SJCRH30 (cell line): ENCODE results near the gene ACP2. TPM values are rescaled to one million over a fixed set of nuclear protein-coding genes. Genes with fewer than 3 reads are reported as not detected.

Experiments
- DNase-seq, 2 experiments: peaks; one replicate each; pipeline ENCODE4 v3.0.0-alpha.2; 2015 to 2020
- H3K27ac ChIP-seq: fragments of 250-450 bp; sonication (Bioruptor Pico); 2 replicates; pipeline ENCODE4 v1.5.1; 2020; ENCODE audit warnings: mild to moderate bottlenecking, moderate library complexity
- H3K27me3 ChIP-seq: fragments of 250-450 bp; sonication (Bioruptor Pico); 2 replicates; pipeline ENCODE4 v1.5.1; 2020; ENCODE audit warnings: mild to moderate bottlenecking, moderate library complexity
- H3K36me3 ChIP-seq: fragments of 250-450 bp; sonication (Bioruptor Pico); 2 replicates; pipeline ENCODE4 v1.5.1; 2020; ENCODE audit warnings: mild to moderate bottlenecking, moderate library complexity
- H3K4me1 ChIP-seq: fragments of 250-450 bp; sonication (Bioruptor Pico); 2 replicates; pipeline ENCODE4 v1.5.1; 2020; ENCODE audit warnings: mild to moderate bottlenecking, moderate library complexity
- H3K4me3 ChIP-seq: fragments of 250-450 bp; sonication (Bioruptor Pico); 2 replicates; pipeline ENCODE4 v1.5.1; 2020; ENCODE audit warnings: mild to moderate bottlenecking, moderate library complexity
- H3K9me3 ChIP-seq: fragments of 250-450 bp; sonication (Bioruptor Pico); replicated peaks from 2 replicates; pipeline ENCODE4 v1.5.1; 2020; ENCODE audit warnings: mild to moderate bottlenecking, moderate library complexity
- total RNA-seq: library from RNA; depleted of rRNA; stranded (reverse); fragments of >200 nt; shearing (Covaris generic); gene quantifications from 2 replicates; pipeline ENCODE4 v1.2.3, GENCODE V29; 2014

The ACP2 gene
- total RNA-seq, 1 experiment from 2014 or later, result 29.6 TPM

DNA sequence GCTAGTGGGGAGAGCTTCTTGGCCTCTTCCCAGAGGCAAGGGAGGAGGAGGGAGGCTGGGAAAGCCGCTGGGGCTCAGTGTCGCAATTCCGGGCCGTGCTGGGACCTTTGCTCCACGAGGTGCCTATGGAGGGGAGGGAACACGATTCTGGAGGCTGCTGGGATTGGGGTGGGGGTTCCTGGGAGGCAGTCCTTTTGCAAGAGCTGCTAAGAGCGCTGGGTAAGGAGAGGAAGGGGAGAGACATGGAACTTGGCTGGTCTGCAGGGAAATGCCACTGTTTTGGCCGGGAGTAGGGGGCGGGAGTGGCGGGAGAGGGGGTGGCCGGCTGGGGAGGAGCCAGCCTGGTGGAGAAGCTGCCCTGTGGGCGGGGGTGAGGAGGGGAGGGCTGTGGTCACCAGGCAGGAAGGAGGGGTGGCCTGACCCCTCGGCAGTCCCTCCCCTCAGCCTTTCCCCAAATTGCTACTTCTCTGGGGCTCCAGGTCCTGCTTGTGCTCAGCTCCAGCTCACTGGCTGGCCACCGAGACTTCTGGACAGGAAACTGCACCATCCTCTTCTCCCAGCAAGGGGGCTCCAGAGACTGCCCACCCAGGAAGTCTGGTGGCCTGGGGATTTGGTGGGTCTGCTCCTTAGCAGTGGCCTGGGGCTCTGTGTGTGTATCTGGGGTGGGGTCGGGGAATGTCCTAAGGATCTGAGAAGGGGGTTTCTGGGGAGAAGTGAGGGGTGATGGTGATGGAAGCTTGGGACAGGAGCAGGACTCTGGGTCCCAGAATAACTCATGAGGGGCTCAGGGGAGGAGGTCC, 9.1 kb upstream of the ACP2 start, which contains the start of gene NR1H3:
Gene NR1H3, plus strand, starts transcription at position 480 of the 800 bp plus-strand sequence. CDS start 1,221 bp downstream, outside the sequence.
- H3K4me1 ChIP-seq, result peaks cover 21% of the 10 kb centered on the region
- no peaks in the 10 kb centered on the region for H3K9me3 ChIP-seq
- no peaks in the 10 kb centered on the region for H3K27me3 ChIP-seq
- H3K27ac ChIP-seq, result no peak within 1 kb of the TSS; the same call in 1 of the 2 replicates
- H3K4me3 ChIP-seq, result peak within 1 kb of the TSS; percentile 48
- H3K36me3 ChIP-seq, result no peaks in the 10 kb centered on the region
- peak; percentile 81 to 84 for DNase-seq

DNA sequence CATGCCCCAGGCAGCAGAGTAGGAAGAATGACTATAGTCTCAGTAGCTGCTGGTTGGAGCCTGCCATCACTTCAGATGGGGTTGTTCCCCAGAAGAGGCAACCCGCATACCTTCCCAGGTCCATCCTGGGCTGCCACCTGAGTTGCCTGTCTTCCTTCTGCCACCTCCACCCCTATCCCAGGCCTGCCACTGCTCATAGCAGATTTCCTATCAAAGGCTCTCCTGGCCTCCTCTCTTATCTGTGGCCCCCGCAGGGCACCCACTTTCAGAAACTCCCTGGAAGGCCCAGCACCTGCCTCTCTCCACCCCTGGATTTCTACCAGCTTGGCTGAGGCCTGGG, 8.5 kb upstream of the ACP2 start:
- H3K27me3 ChIP-seq, result no peaks in the 10 kb centered on the region
- peak overlapping the region; percentile 48 for H3K4me3 ChIP-seq
- H3K27ac ChIP-seq, result no peak overlapping the region
- no peak for DNase-seq
- no peaks in the 10 kb centered on the region for H3K9me3 ChIP-seq
- no peaks in the 10 kb centered on the region for H3K36me3 ChIP-seq
- H3K4me1 ChIP-seq, result peaks cover 21% of the 10 kb centered on the region

DNA sequence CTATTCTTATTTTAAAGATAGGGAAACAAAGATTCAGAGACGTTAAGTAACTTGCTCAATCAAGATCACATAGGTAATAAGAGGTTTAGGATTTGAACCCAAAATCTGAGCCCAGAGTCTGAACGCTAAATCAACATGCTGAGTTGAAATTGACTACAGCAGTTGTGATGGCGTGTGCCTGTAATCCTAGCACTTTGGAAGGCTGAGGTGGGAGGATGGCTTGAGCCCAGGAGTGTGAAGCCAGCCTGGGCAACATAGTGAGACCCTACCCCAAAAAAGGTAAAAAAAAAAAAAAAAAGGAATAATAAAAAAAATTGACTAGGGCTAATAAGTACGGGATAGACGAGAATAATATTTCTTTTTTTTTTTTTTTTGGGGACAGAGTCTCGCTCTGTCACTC, 7.8 kb upstream of the ACP2 start:
- Histone ChIP-seq H3K4me1 (peaks cover 21% of the 10 kb centered on the region), H3K9me3 (no peaks in the 10 kb centered on the region), H3K4me3 (no peak overlapping the region), H3K27me3 (no peaks in the 10 kb centered on the region), H3K27ac (no peak overlapping the region), H3K36me3 (no peaks in the 10 kb centered on the region)
- no peak for DNase-seq

DNA sequence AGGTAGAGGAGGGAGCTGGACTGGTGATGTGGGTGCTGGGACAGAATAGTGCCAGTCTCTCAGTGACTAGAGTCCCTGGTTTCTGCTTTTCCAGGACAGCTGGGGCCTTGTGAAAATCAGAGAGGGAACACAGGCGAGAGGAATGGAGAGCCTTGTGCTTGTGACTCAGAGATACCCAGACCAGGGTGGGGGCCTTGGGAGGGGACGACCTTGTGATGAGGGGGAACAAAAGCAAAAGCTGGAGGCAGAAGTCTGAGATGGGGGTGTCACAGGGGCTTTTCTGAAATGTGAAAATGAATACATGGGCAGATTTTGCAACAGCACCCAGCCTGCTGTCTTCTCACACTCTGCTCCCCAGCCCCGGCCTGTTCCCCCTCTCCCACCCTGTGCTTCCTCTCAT, 5.8 kb upstream of the ACP2 start:
- H3K27ac ChIP-seq, result no peak overlapping the region
- no peaks in the 10 kb centered on the region for H3K36me3 ChIP-seq
- H3K9me3 ChIP-seq, result no peaks in the 10 kb centered on the region
- H3K4me3 ChIP-seq, result no peak overlapping the region
- DNase-seq, result peak in 1 of 2 experiments; percentile 19
- H3K4me1 ChIP-seq, result peaks cover 21% of the 10 kb centered on the region
- no peaks in the 10 kb centered on the region for H3K27me3 ChIP-seq

DNA sequence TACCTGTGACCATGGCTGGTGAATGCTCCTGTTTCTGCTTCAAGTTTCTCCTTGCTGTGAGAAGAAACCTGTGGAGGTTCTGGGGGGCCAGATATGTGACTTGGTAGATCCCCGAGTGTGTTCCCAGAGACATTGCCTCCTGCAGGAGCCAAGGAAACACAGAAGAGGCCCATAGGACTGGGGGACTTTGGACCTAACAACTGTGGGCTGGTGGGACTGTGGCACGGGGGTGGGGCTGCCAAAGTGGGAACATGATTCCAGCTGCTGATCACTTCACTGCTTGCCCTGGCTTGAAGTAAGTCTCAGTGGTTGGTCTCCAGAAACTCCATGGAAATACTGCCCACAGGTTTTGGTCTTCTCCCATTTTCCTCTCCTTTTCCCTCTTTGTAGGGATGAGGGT, 5.0 kb upstream of the ACP2 start:
- no peak overlapping the region for H3K27ac ChIP-seq
- no peaks in the 10 kb centered on the region for H3K27me3 ChIP-seq
- no peaks in the 10 kb centered on the region for H3K9me3 ChIP-seq
- H3K4me1 ChIP-seq, result peaks cover 18% of the 10 kb centered on the region
- DNase-seq, result no peak
- H3K4me3 ChIP-seq, result no peak overlapping the region
- no peaks in the 10 kb centered on the region for H3K36me3 ChIP-seq

DNA sequence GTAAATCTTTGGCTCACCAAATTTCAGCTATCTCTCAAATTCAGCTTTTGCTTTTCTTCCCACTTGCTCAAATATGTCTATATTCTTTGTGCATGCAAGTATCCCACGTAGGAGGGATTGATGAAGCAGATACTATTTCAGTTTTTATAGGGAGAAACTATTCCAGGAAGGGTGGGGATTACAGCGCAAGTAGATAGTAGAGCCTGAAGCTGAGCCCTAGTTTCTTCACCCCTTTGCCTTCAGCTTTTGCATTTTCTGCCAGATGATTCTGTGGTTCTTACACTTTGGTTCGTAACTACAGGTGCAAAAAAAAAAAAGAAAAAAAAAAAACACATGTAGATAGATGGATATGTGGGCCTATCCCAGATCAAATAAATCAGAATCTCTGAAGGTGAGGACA, 3.1 kb upstream of the ACP2 start:
- no peak overlapping the region for H3K27ac ChIP-seq
- H3K9me3 ChIP-seq, result no peaks in the 10 kb centered on the region
- no peak overlapping the region for H3K4me3 ChIP-seq
- DNase-seq, result no peak
- H3K36me3 ChIP-seq, result no peaks in the 10 kb centered on the region
- H3K4me1 ChIP-seq, result peaks cover 12% of the 10 kb centered on the region
- no peaks in the 10 kb centered on the region for H3K27me3 ChIP-seq

DNA sequence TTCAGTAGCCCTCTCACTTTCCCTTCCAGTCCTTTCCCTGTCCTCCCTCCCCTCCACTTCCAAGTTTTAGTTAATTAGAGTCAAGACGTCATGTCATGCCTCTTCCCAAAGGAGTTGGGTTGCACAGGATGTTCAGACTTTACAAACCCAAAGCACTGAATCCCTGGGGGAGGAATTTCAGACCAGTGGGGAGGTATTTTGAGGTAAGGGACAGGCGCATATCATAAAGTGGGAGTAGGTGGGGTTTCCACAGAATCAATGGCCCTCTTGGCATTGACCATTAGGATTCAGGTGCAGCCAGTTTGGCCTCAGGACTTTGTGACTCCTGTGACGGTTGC, 733 bp upstream of the ACP2 start:
- H3K4me1 ChIP-seq, result peaks cover 5% of the 10 kb centered on the region; the same call in 1 of the 2 replicates
- no peaks in the 10 kb centered on the region for H3K9me3 ChIP-seq
- H3K27me3 ChIP-seq, result no peaks in the 10 kb centered on the region
- peak overlapping the region; percentile 84 for H3K4me3 ChIP-seq
- peak overlapping the region; percentile 67 for H3K27ac ChIP-seq
- no peak for DNase-seq
- no peaks in the 10 kb centered on the region for H3K36me3 ChIP-seq

DNA sequence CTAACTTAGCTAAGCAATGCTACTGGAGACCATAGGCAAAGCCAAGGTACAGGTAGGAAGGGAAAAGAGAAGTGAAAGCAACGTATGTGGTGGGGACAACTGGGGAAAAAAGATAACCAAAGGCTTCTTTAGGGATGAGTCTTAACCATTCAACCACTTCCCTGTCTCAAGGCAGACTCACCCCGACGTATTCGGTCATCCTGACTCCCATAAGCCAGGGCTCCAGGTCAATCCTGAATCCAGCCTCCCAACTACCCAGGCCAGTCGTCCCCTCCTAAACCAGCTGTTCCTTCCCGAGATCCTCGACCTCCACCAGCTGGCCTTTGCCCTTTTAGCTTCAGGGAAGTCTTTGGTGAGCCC, 330 bp downstream of the ACP2 start:
- no peak for DNase-seq
- Histone ChIP-seq H3K27me3 (no peaks in the 10 kb centered on the region), H3K9me3 (no peaks in the 10 kb centered on the region), H3K4me3 (peak overlapping the region; percentile 84), H3K27ac (peak overlapping the region; percentile 67), H3K4me1 (peaks cover 2% of the 10 kb centered on the region; the same call in 1 of the 2 replicates), H3K36me3 (no peaks in the 10 kb centered on the region)

DNA sequence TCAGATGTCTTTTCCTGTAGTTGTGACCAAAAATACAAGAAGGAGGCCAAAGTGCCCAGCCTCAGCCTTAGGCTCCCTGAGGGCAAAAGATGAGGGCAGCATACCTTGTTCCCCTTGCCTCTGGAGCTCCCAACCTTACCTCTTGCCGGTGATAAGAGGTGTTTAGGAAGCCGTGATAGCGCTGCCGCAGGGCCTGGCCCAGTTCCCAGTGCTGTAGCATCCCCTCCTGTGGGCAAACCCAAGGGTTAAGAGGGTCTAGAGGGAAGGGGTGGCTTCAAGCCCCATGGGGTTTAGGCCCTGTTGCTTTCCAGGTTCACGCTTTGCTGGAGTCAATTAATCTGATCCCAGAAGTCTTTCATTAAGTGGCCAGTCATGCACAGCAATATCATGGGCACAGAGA, 1.1 kb downstream of the ACP2 start:
- Histone ChIP-seq H3K36me3 (no peaks in the 10 kb centered on the region; the same call in 1 of the 2 replicates), H3K9me3 (no peaks in the 10 kb centered on the region), H3K4me1 (peaks cover 2% of the 10 kb centered on the region; the same call in 1 of the 2 replicates), H3K4me3 (peak overlapping the region; percentile 84; the same call in 1 of the 2 replicates), H3K27me3 (no peaks in the 10 kb centered on the region), H3K27ac (no peak overlapping the region)
- DNase-seq, result no peak

DNA sequence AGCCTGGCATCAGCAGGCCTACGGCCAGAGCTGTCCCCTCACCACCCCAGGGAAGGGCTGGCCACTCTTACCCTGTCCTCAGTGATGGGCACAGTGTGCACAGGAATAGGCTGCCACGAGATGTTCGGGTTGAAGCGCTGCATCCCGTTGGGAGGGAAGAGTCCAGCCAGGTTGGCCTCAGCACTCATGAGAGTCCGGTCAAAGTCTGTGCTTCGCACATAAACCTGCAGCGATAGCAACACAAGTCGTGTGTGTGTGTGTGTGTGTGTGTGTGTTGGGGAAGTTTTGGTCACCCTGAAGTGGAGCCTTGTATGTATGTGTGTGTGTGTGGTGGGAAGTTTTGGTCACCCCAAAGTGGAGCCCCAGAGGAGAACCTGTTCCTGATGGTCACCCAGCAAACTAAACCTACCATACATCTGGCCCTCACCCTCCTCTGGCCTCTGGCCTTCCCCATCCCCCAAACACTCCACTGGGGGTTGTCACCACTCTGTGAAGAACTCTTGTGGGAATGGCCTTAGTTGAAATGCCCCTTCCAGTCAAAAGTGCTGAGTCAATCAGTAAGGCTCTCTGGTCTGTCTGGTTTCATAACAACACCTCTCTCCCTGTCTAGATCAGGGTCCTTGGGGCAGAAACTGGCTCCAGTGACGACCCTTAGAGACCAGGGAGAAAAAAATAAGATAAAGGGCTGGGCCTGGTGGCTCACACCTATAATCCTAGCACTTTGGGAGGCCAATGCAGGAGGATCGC, 2.8 kb downstream of the ACP2 start:
- Histone ChIP-seq H3K36me3 (peaks cover 8% of the 10 kb centered on the region), H3K27ac (no peak overlapping the region), H3K9me3 (no peaks in the 10 kb centered on the region), H3K27me3 (no peaks in the 10 kb centered on the region), H3K4me1 (peaks cover 2% of the 10 kb centered on the region; the same call in 1 of the 2 replicates), H3K4me3 (no peak overlapping the region)
- no peak for DNase-seq

DNA sequence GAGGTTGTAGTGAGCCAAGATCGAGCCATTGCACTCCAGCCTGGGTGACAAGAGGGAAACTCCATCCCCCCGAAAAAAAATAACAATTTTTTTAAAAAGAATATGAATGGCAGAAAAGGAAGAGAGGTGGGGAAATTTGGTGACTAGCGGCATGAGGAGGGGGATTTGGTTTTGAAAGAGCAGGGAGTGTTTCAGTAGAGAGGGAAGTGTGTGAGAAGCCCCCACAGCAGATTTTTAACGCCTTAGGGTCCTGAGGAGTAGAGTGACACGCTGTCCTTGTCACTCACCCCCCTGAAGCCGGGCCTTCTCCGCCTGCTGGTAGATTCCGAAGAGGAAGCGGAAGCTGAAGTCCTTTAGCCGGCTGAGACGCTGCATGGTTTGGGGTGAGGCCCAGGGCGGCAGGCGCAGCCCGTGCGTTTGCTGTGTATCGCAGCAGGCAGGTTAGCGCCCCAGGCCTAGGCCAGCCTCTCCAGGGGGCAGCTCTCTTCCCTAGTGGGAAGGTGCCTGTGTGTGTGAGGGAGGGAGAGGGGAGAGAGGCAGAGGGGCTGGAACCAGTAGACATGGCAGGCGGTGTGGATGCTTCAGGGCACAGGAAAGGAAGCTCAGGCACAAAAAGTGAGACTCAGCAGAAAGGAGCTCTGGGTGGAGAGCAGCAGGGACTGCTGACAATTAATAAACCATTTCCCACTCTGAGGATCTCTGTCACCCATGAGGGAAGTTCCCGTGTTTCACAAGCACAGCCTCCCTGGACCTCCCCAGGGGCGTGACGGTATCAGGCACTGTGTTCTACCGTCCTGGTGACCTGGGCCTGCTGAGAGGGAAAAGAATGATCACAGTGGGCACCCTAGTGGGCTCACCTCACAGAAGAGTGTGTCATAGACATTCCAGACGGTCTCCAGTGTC, 3.9 kb downstream of the ACP2 start:
- no peak overlapping the region for H3K4me3 ChIP-seq

DNA sequence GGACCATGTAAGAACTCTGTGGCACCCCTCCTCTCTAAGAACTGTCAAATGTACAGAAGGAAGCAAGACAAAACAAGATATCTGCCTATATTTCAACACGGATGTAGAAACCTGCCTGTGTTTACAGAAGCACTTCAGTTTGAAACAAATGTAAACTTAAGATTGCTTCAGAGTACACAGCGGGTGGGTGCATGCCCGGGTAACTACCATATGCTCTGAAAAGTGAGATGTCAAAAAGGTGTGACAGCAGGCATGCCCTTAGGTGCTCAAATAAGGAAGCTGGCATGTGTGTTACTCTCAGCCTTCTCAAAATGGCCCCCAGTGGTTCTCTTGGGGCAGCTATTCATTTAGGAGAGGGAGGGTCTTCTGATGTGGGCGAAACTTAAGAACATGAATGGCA, 5.2 kb downstream of the ACP2 start:
- no peak overlapping the region for H3K4me3 ChIP-seq
- H3K27ac ChIP-seq, result no peak overlapping the region
- no peaks in the 10 kb centered on the region for H3K27me3 ChIP-seq
- DNase-seq, result no peak
- H3K4me1 ChIP-seq, result peaks cover 2% of the 10 kb centered on the region; the same call in 1 of the 2 replicates
- no peaks in the 10 kb centered on the region for H3K9me3 ChIP-seq
- peaks cover 21% of the 10 kb centered on the region for H3K36me3 ChIP-seq

More for the DNA sequence above, 3.9 kb downstream of the ACP2 start:
- Histone ChIP-seq H3K9me3 (no peaks in the 10 kb centered on the region), H3K4me1 (peaks cover 2% of the 10 kb centered on the region; the same call in 1 of the 2 replicates), H3K27me3 (no peaks in the 10 kb centered on the region), H3K27ac (no peak overlapping the region), H3K36me3 (peaks cover 16% of the 10 kb centered on the region)
- no peak for DNase-seq

DNA sequence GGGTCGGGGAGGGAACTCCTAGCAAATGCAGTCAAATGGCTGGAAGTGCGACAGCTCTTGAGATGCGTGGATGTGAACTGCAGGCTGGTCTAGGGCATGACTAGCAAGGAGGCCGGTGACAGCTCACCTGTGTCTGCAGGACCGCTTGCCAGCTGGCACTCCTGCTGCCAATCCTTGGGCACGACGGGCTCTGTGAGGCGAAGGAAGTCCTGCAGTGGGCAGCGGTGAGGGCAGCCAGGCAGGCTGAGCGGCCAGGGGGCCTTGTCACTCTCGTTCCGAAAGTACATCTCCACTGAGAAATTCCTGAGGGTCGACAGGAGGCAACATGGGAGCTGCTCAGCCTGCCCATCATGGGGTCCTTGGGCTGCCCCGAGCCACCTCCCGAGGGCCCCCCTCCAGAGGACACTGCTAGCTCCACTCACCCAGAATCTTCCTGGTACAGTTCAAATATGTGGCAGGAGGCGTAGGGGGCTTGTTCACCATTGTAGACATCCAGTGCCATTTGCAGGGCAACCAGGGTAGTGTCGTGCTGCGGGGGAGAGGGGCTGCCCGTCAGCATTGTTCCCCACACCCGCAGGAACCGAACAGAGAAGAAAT, 5.9 kb downstream of the ACP2 start:
- H3K27ac ChIP-seq, result no peak overlapping the region
- H3K4me1 ChIP-seq, result peaks cover under 1% of the 10 kb centered on the region; the same call in 1 of the 2 replicates
- H3K4me3 ChIP-seq, result no peak overlapping the region
- no peaks in the 10 kb centered on the region for H3K27me3 ChIP-seq
- DNase-seq, result no peak
- peaks cover 21% of the 10 kb centered on the region for H3K36me3 ChIP-seq
- no peaks in the 10 kb centered on the region for H3K9me3 ChIP-seq

DNA sequence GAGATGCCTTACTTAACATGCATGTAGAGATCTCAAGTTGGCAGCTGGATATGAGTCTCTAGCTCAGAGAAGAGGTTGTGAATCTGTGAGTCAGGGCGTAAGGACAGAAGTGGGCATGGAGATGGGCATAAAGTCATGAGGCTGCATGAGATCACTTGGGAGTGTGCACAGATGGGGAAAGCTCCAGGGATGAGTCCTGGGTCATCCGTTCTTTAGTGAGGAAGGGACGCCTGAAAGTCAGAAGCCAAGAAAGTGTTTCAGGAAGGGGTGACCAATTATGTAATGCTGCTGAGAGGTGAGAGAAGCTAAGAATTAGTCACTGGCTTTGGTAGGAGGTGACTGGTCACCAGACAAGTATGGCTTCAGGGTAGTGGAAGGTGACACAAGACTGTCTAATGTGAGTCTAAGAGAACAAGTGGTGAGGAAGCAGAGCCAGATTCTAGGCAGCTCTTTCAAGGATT, 6.7 kb downstream of the ACP2 start:
- H3K4me1 ChIP-seq, result no peaks in the 10 kb centered on the region
- no peaks in the 10 kb centered on the region for H3K9me3 ChIP-seq
- peaks cover 21% of the 10 kb centered on the region for H3K36me3 ChIP-seq
- DNase-seq, result no peak
- H3K4me3 ChIP-seq, result no peak overlapping the region
- H3K27ac ChIP-seq, result no peak overlapping the region
- no peaks in the 10 kb centered on the region for H3K27me3 ChIP-seq
